Activated effector memory CD4-positive, alpha-beta T cell treated with Interleukin-2 at 50 U/mL for 16 hours (primary cell): ENCODE data around the gene PBX2.

Source experiments
- DNase-seq: peaks from one replicate; pipeline ENCODE4 v3.0.0-alpha.2; 2020

The PBX2 gene

DNA sequence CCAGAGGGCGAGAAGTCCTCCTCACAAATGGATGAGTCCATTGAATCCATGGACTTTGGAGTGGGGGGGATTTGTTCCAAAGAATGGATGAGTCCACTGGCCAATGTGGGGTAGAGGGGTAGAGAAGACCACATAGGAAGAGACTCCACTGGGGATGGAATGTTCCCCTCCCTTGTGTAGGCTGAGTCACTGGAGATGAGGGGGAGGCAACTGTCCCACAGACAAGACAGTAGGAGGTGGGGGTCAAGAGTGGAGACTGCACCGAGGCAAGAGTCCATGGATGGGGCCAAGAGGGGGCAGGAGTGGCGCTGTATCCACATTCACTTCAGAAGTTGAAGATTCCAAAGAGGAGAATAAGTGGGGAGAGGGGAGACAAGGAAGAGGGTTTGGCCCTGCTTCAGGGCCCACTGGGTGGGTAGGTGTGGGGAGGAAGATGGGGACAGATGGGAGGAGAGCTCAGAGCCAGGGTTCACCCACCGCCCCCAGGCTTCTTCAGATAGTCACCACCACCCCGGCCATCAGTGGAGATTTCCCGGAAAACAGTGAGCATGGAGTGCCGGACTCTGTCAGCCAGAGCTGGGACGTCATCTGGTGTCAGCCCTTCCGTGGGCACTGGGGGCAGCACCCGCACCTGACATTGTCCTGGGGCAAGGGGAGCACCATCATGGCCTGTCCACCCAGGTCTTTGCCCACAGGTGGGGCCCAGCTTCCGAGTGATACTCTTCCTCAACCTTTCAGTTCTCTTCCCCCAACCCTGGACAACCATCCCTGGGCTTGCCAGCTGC is 21.0 kb downstream of the PBX2 start:
- DNase-seq = no peak

DNA sequence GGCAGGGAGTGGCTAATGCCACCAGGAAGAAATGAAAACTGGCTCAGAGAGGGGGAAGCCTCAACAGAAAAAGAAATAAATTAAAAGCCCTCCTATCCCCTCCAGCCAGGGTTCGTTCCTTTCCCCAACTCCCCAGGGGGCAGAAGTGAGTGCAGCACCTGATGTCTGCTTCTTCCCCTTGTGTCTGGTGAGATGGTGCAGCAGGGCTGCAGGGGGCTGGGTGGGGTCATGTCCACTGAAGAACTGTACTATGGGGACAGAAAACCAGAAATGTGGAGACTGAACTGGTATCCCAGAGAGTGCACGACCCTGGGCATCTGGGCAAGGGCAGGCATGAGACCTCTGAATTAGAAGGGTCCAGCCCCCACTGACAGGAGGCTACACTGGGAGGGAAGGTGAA is 21.7 kb downstream of the PBX2 start:
- DNase-seq = no peak

DNA sequence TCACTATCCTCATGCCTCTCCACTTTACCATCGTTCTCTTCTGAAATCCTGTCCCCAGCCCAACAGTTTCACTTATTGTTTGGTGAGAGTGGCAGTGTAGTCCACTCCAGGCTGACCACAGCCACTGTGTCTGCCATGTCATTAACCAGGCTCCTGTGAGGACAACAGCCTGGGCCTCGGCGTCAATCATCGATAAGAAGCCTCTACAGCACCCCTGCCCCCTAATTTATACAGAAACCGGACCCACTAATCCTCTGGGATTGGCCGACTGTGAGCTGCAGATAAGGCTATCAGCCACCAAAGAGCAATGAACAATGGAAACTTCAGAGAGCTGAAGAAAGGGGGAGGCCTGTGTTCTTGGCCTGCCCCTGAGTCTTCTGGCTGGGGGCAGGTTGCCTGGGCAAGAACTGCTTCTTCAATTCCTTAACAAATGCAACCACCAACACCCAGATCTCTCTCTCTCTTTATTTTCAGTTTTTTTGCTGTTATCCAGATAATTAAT is 22.2 kb downstream of the PBX2 start:
- DNase-seq = no peak

DNA sequence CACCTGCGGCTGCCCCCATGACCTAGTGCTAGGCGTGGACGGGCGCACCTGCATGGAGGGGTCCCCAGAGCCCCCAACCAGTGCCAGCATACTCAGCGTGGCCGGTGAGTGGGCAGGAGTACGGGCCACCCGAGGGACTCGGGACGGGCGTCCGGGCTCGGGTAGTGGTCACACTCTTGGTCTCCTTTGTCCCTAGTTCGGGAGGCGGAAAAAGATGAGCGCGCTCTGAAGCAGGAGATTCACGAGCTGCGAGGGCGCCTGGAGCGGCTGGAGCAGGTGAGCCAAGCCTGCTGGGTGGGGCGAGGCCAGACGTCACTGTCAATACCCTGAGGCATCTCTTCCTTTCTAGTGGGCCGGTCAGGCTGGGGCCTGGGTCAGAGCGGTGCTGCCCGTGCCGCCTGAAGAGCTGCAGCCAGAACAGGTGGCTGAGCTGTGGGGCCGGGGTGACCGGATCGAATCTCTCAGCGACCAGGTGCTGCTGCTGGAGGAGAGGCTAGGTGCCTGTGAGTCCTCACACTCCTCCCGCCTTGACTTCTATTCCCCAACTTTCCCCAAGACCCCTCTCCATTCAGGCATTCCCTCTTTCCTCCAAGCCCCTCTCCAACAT is 22.7 kb downstream of the PBX2 start:
- DNase-seq = no peak

DNA sequence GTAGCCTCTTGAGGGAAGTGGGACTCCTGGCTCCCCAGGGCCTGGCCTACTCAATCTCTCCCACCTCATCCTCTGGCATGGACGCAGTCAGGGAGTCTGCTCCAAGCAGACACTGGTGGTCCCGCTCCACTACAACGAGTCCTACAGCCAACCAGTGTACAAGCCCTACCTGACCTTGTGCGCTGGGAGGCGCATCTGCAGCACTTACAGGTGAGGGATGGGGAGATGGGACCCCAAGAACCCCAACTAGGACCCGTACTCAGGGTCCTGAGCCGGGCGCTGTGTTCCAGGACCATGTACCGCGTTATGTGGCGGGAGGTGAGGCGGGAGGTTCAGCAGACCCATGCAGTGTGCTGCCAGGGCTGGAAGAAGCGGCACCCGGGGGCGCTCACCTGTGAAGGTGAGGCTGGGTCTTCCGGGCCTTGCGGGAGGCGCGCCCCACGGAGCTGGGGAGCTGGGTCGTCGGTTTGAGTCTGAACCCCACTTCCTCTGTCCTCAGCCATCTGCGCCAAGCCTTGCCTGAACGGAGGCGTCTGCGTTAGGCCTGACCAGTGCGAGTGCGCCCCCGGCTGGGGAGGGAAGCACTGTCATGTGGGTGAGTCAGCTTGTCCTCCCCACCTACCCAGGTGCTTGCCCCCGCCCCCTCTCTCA is 23.5 kb downstream of the PBX2 start:
- no peak for DNase-seq

DNA sequence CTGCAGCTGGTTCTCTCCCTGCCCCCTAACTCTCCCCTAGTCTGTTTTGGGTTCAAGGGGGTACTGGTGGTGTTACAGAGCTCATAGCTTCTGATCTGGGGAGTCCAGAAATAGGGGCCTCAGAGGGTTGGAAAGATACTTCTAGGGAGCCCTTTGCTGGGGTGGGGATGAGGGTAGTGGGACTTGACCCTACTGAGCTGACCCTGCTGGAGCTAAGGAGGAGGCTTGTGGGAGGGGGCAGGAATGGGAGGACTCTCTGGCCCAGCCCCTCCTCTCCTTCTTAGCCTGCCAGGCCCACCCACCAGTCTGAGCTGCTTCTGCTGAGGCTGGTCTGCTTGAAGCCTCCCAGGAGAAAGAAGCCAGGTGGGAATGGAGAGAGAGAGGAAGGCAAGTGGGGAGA is 25.7 kb downstream of the PBX2 start, which contains the start of gene EGFL8:
EGFL8 (plus strand) TSS at position 301 of the 400 bp plus-strand sequence. CDS start 1,571 bp downstream, outside the sequence.
- DNase-seq = no peak

DNA sequence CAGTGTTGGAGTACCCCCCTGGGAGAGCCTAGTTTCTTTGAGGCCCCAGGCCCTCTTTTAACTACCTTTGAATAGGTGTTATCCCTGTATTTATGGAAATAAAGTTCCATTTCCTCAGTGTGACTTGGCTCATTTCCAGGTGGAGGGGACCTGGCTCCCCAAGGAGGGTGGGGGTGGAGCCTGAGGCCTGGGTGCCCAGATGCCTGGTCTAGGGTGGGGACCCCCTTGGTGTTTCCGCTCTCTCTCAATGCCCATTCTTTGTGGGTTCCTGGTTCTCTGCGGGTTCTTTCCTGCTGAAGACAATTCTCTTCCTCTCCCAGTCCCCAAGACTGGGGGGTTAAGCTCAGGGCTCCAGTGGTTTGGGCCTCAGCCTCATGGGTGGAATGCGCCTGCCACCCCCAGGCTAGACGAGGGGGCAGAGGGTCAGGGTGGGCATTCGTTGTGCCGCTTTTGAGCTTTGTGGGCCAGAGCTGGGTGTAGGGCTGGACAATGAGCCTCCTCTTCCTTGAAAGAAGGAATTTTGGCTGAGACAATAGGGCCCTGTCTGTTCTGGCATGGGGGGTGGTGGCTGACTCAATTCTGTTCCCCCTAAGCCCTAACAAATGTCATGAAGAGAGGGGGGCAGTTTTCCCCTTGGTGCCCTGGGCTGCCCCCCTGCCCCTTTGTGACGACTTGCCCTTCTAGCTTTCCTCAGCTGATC is 26.3 kb downstream of the PBX2 start:
- no peak for DNase-seq

DNA sequence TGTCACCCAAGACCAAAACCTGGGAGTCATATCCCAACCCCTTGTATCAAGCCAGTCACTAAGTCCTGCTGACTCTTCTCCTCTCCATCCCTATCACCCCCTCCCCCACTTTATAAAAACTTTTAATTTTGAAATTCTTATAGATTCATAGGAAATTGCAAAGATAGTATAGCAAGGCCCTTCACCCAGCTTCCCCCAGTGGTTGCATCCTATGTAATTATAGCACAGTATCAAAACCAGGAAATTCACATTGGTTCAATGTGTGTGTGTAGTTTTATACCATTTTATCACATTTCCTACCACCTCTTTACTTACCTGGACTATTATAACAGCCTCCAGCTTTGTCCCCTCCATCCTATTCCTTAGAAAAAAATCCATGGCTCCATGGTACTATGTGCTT is 31.9 kb downstream of the PBX2 start:
- no peak for DNase-seq

DNA sequence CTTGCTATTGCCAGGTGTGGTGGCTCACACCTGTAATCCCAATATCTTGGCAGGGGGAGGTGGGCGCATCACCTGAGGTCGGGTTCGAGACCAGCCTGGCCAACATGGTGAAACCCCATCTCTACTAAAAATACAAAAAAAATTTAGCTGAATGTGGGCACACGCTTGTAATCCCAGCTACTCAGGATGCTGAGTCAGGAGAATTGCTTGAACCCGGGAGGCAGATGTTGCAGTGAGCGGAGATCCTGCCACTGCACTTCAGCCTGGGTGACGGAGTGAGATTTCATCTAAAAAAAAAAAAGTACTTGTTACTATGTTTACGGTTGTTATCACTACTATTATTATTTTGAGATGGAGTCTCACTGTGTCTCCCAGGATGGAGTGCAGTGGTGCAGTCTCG is 33.1 kb downstream of the PBX2 start:
- DNase-seq = no peak

DNA sequence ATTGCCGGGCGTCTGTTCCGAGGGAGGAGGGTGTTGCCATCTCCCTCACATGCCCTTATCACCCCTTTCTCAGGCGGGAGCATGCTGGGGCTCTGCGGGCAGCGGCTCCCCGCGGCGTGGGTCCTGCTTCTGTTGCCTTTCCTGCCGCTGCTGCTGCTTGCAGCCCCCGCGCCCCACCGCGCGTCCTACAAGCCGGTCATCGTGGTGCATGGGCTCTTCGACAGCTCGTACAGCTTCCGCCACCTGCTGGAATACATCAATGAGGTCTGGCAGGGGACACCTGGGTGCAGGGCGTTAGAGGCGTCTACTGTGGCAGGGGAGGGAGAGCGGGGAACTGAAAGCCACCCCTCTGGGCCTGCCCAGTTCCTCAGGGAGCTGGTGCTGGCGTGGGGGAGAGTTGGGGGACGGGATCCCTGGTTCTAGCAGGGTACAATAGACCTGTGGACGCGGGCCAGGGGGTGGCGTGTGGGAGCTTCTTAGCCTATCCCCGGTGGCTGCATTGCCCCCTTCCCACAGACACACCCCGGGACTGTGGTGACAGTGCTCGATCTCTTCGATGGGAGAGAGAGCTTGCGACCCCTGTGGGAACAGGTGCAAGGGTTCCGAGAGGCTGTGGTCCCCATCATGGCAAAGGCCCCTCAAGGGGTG is 35.4 kb downstream of the PBX2 start:
- peak; percentile 53 for DNase-seq

DNA sequence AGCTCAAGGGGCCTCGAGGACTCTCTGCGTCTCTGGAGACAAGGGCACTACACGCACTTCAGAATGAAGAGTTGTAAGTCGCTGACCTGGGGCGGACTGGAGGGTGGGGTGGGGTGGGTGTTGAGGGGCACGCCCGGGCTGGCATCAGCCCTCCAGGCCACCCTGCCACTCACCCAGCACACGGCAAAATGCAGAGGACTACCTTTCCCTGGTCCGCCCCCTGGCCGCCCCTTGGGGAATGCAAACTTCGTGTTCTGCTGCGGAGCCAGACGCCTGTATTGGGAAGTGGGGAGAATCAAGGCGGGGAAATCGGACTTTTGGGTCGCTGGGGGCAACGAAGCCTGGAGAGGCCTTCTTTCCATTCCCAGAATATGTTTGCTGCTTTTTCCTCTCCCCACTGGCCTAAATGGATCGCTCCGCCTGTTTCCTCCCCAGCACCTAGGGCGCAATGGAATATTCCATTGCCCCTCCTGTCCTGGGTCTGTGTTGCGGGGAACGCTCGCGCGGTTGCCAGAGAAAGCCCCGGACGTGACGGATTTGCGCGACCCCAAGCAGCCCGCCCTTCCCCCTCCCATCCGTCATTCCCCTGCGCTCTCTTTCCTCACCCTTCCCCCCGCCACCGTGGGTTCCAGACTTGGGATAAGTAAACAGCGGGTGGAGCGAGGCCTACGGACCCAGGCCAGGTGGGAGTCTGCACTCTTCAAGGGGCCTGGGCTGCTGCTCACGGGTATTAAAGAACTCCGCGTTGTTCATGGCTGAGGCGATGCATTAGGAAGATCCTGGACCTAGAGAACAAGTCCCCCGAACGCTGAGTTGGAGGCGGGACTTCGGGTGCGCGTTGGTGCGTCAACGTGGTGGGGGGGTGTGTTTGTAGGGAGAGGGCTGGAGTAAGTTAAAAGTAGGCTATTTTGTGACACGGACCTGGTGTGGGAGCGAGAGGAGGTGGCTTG is 36.2 kb downstream of the PBX2 start, which contains the start of gene PPT2:
PPT2 (plus strand) TSS at position 578 of the 950 bp plus-strand sequence. CDS start 454 bp downstream, outside the sequence.
- peak; percentile 45 for DNase-seq

DNA sequence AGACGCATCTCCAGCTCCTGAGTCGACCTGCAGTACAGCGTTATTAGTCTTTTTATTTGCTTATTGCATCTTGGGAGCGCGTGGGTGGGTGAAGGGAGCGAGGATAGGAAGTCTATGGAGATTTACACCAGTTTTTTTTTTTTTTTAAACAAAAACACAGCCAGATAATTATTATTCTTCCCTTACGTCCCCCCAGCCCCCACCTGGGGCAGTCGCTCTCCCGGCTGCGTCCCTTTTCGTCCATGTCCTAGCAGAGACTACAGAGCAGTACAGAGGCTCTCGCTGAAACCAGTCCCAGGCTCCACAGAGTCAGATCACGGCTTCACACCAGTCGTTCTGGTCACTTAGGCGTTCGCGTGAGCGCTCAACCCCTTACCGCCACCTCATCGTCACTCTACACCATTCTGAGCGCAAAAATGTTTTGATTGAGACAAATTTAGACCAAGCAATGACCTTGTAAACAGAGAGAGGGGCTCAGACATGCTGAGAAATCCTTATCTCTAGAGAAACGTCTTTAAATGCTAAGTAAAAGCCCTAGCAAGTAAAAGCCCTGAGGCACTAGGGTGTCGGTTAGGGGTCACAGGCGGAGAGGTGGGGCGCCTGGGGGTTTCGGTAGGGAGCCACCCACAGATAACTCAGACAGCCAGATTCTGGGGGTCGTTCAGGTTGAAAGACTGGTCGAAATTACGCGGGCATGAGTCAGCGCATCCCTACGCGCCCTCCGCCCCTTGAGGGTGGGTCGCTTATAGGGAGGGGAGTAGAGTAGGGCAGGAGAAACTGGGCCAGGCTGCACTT is 37.0 kb downstream of the PBX2 start:
- DNase-seq = no peak

DNA sequence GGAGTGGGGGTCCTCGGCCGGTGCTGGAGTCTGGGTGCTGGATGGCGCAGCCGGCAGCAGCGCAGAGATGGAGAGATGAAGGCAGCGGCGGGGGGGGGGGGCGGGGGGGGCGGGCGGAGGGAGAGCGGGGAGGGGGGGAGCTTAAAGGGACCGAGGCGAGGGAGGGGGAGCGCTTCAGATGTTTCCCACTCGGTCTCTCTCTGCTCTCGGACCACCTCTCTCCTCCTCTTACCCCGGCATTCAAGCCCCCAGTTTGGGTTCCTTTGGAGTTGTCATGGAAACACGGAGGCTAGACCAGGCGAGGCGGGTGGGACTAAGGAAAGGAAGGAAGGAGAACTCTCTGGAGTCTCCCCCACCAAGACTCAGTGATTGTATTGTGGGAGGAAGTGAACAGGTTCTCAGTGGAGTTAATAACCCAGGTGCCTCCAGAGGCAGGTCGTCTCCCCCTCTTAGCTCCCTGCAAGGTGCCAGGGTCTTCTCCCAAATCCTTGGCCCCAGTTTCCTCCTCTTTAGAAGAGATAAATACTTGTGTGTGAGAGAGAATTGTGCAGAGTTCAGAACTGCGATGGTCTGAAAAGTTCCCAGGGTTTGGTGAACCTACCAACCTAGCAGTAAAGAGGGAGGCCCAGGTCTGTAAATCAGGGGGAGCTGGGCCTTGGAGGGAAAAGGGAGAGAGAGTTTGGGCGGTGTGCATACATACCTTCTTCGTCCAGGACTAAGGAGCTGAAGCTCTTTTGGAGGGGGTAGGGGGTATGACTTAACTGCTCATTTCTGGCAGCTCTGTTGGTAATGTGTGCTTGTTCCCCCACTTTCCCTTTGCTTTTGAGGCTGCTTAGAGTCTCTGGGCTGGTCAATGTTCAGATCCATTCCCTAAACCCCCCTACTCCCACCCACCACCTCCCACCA is 37.9 kb downstream of the PBX2 start, which contains the start of gene PRRT1:
PRRT1 (minus strand) TSS at position 77 of the 906 bp plus-strand sequence. CDS start 112 bp downstream, outside the sequence.
- DNase-seq = no peak

DNA sequence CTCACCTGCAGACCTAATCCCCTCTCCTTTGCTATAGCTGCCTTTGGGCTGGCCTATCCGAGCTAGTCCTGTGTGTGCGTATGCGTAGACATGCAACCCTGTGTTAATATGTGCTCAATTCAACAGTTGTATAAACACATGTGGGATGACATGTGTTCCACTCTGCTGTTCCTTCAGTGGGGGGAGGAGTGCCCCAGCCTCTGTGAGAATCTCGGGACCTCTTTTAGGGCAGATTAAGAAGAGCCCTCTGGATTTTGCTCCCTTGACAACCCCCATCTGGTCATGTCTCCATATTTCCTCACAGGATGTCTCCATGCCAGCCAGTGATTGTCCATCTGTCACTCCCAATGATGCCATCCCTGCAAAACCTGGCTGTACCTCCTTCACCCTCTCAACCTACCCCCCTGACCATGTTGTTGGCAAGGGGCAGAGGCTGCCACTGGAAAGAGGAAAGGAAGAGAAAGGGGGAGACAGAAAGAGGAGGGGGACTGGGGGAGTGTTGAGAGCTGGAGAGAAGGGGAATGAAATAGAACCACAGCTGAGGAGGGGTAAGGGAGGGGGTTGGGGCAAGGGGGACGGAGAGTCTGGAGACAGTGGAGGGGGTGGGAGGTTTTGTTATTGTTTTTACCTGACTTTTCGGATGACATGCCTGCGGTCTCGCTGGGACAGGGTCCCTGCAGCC is 38.7 kb downstream of the PBX2 start:
- DNase-seq = no peak

DNA sequence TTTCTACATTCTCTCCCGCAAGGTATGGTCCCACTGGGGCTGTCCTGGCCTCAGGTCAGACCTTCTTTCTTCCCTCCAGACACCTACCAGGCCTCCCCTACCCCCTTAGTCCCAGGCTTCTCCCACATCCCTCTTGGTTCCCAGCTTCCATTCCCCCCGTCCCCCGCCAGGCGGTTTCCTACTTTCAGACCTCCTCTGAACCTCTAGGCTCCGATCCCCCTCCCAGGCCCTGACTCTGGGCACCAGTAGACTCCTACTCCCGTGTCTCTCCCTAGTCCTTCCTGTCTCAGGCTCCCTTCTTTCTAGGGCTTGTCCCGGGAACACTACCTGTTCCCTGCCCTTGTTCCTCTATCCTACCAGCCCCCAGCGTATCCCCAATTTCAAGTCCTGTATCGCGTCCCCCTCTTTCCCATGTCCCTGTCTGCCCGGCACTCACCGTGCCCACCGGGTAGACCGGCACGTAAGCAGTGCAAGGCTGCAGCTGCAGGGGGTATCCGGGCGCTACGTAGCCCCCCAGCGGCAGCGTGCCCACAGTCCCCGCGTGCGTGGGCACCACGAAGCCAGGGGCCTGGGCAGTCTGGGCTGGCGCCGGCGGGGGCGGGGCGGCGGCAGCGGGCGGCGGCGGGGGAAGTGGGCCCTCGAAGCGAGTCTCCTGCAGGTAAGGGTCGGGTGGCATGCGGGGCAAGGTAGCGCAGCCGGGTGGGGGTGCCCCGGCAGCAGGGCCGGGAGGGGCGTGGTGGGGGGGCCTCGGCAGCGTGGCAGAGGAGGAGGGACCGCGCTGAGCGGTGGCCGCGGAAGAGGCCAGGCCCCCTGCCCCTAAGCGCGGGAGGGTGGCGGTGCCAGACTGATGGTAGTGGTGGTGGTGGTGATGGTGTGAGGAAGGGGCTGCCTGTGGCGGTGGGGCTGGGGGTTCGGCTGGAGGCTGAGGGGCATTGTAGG is 39.8 kb downstream of the PBX2 start:
- DNase-seq = no peak

DNA sequence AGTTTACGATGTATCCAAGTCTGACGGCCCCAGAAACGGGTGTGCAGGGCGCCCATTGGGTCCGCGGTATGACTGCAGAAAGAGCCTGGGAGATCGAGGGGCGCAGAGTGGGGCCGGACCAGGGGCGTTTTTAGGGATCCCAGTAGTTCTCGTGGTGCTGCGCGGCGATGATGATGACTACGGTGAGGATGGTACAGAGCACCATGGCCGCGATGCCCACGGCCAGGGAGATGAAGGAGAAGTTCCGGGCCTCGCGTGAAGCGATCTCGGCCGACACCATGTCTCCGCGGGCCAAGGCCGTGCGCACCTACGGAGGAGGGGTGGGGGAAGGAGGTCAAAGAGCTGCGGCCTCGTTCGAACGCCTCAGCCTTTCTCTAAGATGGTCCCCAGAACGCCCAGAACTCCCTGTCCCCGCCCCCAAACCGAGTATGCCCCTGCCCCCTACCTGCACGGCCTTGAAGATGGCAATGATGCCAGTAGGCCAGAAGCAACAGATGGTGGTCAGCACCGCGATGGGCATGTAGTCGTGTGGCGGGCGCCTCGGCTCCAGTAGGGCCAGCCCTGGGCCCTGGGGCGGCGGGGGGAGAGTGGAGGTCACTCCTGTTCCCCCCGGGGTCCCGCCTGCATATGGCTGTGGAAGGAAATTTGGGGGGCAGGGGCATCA is 40.8 kb downstream of the PBX2 start:
- no peak for DNase-seq
